ENCODE measurements around the gene NDUFB5.

Gene NDUFB5

GRCh38 chr3:179591313-179591712, 13.3 kb upstream of the NDUFB5 start:
- H3K27ac ChIP-seq (ENCODE audit: extremely low read depth, low read depth, low read length), result no peak overlapping the region
- H3K36me3 ChIP-seq (ENCODE audit: control insufficient read depth in 2 of 2, insufficient read depth in 1 of 2, low read length in 2 of 2), result peaks cover 34 to 95% of the 10 kb centered on the region in 2 experiments
- POLR2A ChIA-PET, result no interaction called here
- CTCF ChIA-PET, result no interaction called here
- H3K9me3 ChIP-seq (ENCODE audit: control insufficient read depth, insufficient read depth, low read depth, low read length), result no peaks in the 10 kb centered on the region
- H3K4me3 ChIP-seq (ENCODE audit: low read depth, low read length), result no peak overlapping the region
- no peak for TF ChIP-seq ZNF768 (tag by site-specific recombination; IDR thresholded peaks at IDR 0.05)
- TF ChIP-seq ZNF132 (tag by site-specific recombination; IDR thresholded peaks at IDR 0.05; ENCODE audit: borderline replicate concordance), result no peak
- TF ChIP-seq SETDB1 (IDR thresholded peaks at IDR 0.05; ENCODE audit: insufficient read length, low read length), result no peak
- TF ChIP-seq ZNF548 (tag by site-specific recombination; IDR thresholded peaks at IDR 0.05), result no peak
- TF ChIP-seq REST (tag by site-specific recombination; IDR thresholded peaks at IDR 0.05), result no peak
- no peak for TF ChIP-seq ZNF146 (tag by site-specific recombination; IDR thresholded peaks at IDR 0.05)
- TF ChIP-seq ZNF621 (tag by site-specific recombination; IDR thresholded peaks at IDR 0.05), result no peak
- no peak for TF ChIP-seq PRDM6 (tag by site-specific recombination; IDR thresholded peaks at IDR 0.05)
- H3K4me1 ChIP-seq (ENCODE audit: control insufficient read depth, insufficient read depth, low read length), result no peaks in the 10 kb centered on the region

- H3K4me1 ChIP-seq (ENCODE audit: control insufficient read depth, insufficient read depth, low read length), result no peaks in the 10 kb centered on the region; the same call in 1 of the 2 replicates
- no peak overlapping the region for H3K4me3 ChIP-seq (ENCODE audit: low read depth, low read length)
- no peaks in the 10 kb centered on the region for H3K9me3 ChIP-seq (ENCODE audit: control insufficient read depth, insufficient read depth, low read depth, low read length)
- ChIA-PET POLR2A (no interaction called here), CTCF (no interaction called here)
- TF ChIP-seq ZNF416 (tag by site-specific recombination; IDR thresholded peaks at IDR 0.05) (no peak), TRIM28 (IDR thresholded peaks at IDR 0.05; ENCODE audit: borderline replicate concordance, low read length) (no peak)
- no peak overlapping the region for H3K27ac ChIP-seq (ENCODE audit: extremely low read depth, low read depth, low read length)
- H3K36me3 ChIP-seq (ENCODE audit: control insufficient read depth in 2 of 2, insufficient read depth in 1 of 2, low read length in 2 of 2), result peaks cover 50 to 74% of the 10 kb centered on the region in 2 experiments
Measured at GRCh38 chr3:179599531-179599930, 5.1 kb upstream of the NDUFB5 start.

- H3K36me3 ChIP-seq (ENCODE audit: control insufficient read depth in 2 of 2, insufficient read depth in 1 of 2, low read length in 2 of 2), result peaks cover 30 to 51% of the 10 kb centered on the region in 2 experiments
- ChIA-PET CTCF (interaction anchor here (0.7 to 1.9 kb wide), 5 partner anchors 12 to 368 kb away, joined by 3 to 6 read pairs (median 4); no protein-coding TSS in a partner anchor), POLR2A (interaction anchor here (0.8 kb wide), 1 partner anchor 41 kb away, joined by 3 read pairs; the partner anchor contains the start of gene ACTL6A)
- H3K4me1 ChIP-seq (ENCODE audit: control insufficient read depth, insufficient read depth, low read length), result no peaks in the 10 kb centered on the region; the same call in 1 of the 2 replicates
- H3K9me3 ChIP-seq (ENCODE audit: control insufficient read depth, insufficient read depth, low read depth, low read length), result no peaks in the 10 kb centered on the region
- H3K27ac ChIP-seq (ENCODE audit: extremely low read depth, low read depth, low read length), result no peak overlapping the region
- peak overlapping the region; percentile 91 for H3K4me3 ChIP-seq (ENCODE audit: low read depth, low read length)
- TF ChIP-seq ZNF174 (tag by site-specific recombination; IDR thresholded peaks at IDR 0.05) (no peak), ZBTB10 (tag by site-specific recombination; IDR thresholded peaks at IDR 0.05) (no peak), KLF9 (tag by site-specific recombination; IDR thresholded peaks at IDR 0.05; ENCODE audit: low read depth) (no peak), ZNF529 (tag by site-specific recombination; IDR thresholded peaks at IDR 0.05; ENCODE audit: insufficient replicate concordance) (no peak), ZNF670 (tag by site-specific recombination; IDR thresholded peaks at IDR 0.05; ENCODE audit: low read depth) (no peak), ZNF280C (tag by site-specific recombination; IDR thresholded peaks at IDR 0.05) (no peak)
Measured at GRCh38 chr3:179603321-179603720, 1.3 kb upstream of the NDUFB5 start.

Data from HEK293 (cell line).